Activated CD4-positive, alpha-beta memory T cell treated with anti-CD3 and anti-CD28 coated beads for 36 hours (primary cell): ENCODE measurements around the gene GTF3C5. TPM values are rescaled to one million over a fixed set of nuclear protein-coding genes. Genes with fewer than 3 reads are reported as not detected.
"Not testable (repeated sequence)": the region's sequence is repeated elsewhere in the genome, so short reads cannot be mapped to it uniquely, and the experiment has no call there.

Experiments
- CTCF ChIA-PET: fragments of 350-600 bp; sonication (Branson Sonifier 250); formaldehyde crosslinking; loops from one replicate; lab custom pipeline; 2021; ENCODE audit warnings: antibody characterized with exemption, inconsistent platforms; lab: Charles Lee
- POLR2A ChIA-PET: fragments of 350-600 bp; sonication (Branson Sonifier 250); formaldehyde crosslinking; loops from one replicate; lab custom pipeline; 2021; ENCODE audit warnings: antibody characterized with exemption; lab: Charles Lee
- DNase-seq: peaks from one replicate; pipeline ENCODE4 v3.0.0-alpha.2; 2020
- H3K27ac Mint-ChIP-seq: one replicate; pipeline ENCODE4 v1.8.0; 2021; ENCODE audit warnings: mixed read lengths
- H3K27me3 Mint-ChIP-seq: one replicate; pipeline ENCODE4 v1.8.0; 2021; ENCODE audit warnings: mixed read lengths
- H3K36me3 Mint-ChIP-seq: one replicate; pipeline ENCODE4 v1.8.0; 2021; ENCODE audit warnings: mixed read lengths
- H3K4me1 Mint-ChIP-seq: one replicate; pipeline ENCODE4 v1.8.0; 2021; ENCODE audit warnings: low read depth, mixed read lengths
- H3K4me3 Mint-ChIP-seq: one replicate; pipeline ENCODE4 v1.8.0; 2021; ENCODE audit warnings: mild to moderate bottlenecking, mixed read lengths
- H3K9me3 Mint-ChIP-seq: one replicate; pipeline ENCODE4 v1.8.0; 2021; ENCODE audit warnings: mixed read lengths
- intact Hi-C: fragments of 100-400 bp; cut with micrococcal nuclease; formaldehyde crosslinking; loops from one replicate; pipeline ENCODE4 v1.15.1; 2023
- total RNA-seq, 2 experiments: library from RNA; stranded (reverse); gene quantifications; one replicate each; pipeline ENCODE4 v1.2.3, GENCODE V29; 2021

GTF3C5 gene
- total RNA-seq, 2 experiments from 2014 or later, result 80.3 to 81.2 TPM

GRCh38 chr9:133076691-133077090 is 45.9 kb downstream of the GTF3C5 start:
- Mint-ChIP-seq H3K4me1 (no peaks in the 10 kb centered on the region), H3K9me3 (no peaks in the 10 kb centered on the region), H3K4me3 (no peak overlapping the region), H3K27ac (no peak overlapping the region), H3K36me3 (peaks cover 2% of the 10 kb centered on the region), H3K27me3 (no peaks in the 10 kb centered on the region)
- ChIA-PET POLR2A (no interaction called here), CTCF (interaction anchor here (0.5 to 1.9 kb wide), 2 partner anchors 68 to 136 kb away, joined by 4 to 8 read pairs; no protein-coding TSS in a partner anchor)
- intact Hi-C loops, result no loop called here
- DNase-seq, result no peak

DNA sequence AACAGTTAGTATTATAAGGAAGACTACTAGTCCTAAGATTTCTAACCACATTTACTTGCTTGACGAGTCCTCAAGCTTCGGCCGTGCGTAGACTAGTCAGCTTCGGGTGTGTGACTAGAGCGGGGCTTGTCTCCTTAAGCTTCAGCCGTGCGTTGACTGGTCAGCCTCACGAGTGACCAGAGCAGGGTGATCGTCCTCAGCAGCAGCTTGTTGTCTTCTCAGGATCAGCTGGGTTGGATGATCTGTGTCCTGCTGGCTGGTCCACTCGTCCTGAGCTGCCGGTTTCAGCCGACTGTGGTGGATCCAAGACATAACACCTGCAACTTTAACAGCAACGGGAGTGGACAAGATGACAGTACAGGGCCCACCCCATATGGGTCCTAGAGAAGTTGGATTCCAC is 47.7 kb downstream of the GTF3C5 start:
- no peak overlapping the region for H3K27ac Mint-ChIP-seq
- ChIA-PET CTCF (interaction anchor here (0.7 to 1.0 kb wide), 2 partner anchors 56 to 108 kb away, joined by 3 to 4 read pairs; no protein-coding TSS in a partner anchor), POLR2A (no interaction called here)
- no peak for DNase-seq
- H3K36me3 Mint-ChIP-seq, result no peaks in the 10 kb centered on the region
- H3K9me3 Mint-ChIP-seq, result no peaks in the 10 kb centered on the region
- no peak overlapping the region for H3K4me3 Mint-ChIP-seq
- intact Hi-C loops, result no loop called here
- no peaks in the 10 kb centered on the region for H3K4me1 Mint-ChIP-seq
- H3K27me3 Mint-ChIP-seq, result no peaks in the 10 kb centered on the region

- no peak for DNase-seq
- ChIA-PET POLR2A (no interaction called here), CTCF (interaction anchor here (1.1 kb wide), 1 partner anchor 38 kb away, joined by 3 read pairs; no protein-coding TSS in a partner anchor)
- no peaks in the 10 kb centered on the region for H3K4me1 Mint-ChIP-seq
- H3K36me3 Mint-ChIP-seq, result no peaks in the 10 kb centered on the region
- no peaks in the 10 kb centered on the region for H3K9me3 Mint-ChIP-seq
- intact Hi-C loops, result no loop called here
- no peaks in the 10 kb centered on the region for H3K27me3 Mint-ChIP-seq
- no peak overlapping the region for H3K27ac Mint-ChIP-seq
- H3K4me3 Mint-ChIP-seq, result no peak overlapping the region
Measured at GRCh38 chr9:133080161-133080560, 49.4 kb downstream of the GTF3C5 start.

- H3K4me1 Mint-ChIP-seq, H3K27me3 Mint-ChIP-seq, POLR2A ChIA-PET, H3K9me3 Mint-ChIP-seq, DNase-seq, H3K27ac Mint-ChIP-seq, H3K36me3 Mint-ChIP-seq, intact Hi-C loops, H3K4me3 Mint-ChIP-seq: not testable (repeated sequence)
- CTCF ChIA-PET, result interaction anchor here (1.1 kb wide), 1 partner anchor 39 kb away, joined by 3 read pairs; no protein-coding TSS in a partner anchor
Measured at GRCh38 chr9:133080786-133081779, 50.3 kb downstream of the GTF3C5 start.

- H3K4me3 Mint-ChIP-seq, H3K36me3 Mint-ChIP-seq, H3K9me3 Mint-ChIP-seq, POLR2A ChIA-PET, CTCF ChIA-PET, H3K27me3 Mint-ChIP-seq, H3K4me1 Mint-ChIP-seq, H3K27ac Mint-ChIP-seq, DNase-seq, intact Hi-C loops: not testable (repeated sequence)
Measured at GRCh38 chr9:133081957-133082644, 51.3 kb downstream of the GTF3C5 start.

GRCh38 chr9:133083688-133084087 is 52.9 kb downstream of the GTF3C5 start:
- H3K36me3 Mint-ChIP-seq, H3K4me3 Mint-ChIP-seq, H3K27ac Mint-ChIP-seq, intact Hi-C loops, POLR2A ChIA-PET, DNase-seq, H3K27me3 Mint-ChIP-seq, CTCF ChIA-PET, H3K4me1 Mint-ChIP-seq, H3K9me3 Mint-ChIP-seq: not testable (repeated sequence)

- H3K27ac Mint-ChIP-seq, H3K36me3 Mint-ChIP-seq, POLR2A ChIA-PET, H3K9me3 Mint-ChIP-seq, CTCF ChIA-PET, H3K4me3 Mint-ChIP-seq, DNase-seq, H3K27me3 Mint-ChIP-seq, intact Hi-C loops, H3K4me1 Mint-ChIP-seq: not testable (repeated sequence)
Measured at GRCh38 chr9:133086212-133086860, 55.5 kb downstream of the GTF3C5 start.

DNA sequence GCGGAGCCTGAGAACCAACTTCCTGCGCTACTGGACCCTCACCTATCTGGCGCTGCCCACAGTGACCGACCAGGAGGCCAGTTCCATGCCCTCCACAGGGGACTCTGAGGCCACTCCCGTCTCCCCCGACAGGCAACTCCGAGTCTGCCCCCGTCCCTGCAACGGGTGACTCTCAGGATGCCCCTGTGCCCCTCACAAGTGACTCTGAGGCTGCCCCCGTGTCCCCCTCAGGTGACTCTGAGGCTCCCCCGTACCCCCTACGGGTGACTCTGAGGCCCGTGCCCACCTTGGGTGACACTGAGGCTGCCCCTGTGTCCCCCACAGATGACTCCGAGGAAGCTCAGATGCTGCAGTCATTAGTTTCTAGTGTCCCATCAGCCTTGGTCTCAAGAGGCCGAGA is 56.1 kb downstream of the GTF3C5 start:
- Mint-ChIP-seq H3K27ac (no peak overlapping the region), H3K27me3 (no peaks in the 10 kb centered on the region), H3K4me1 (no peaks in the 10 kb centered on the region), H3K36me3 (no peaks in the 10 kb centered on the region), H3K4me3 (no peak overlapping the region), H3K9me3 (no peaks in the 10 kb centered on the region)
- ChIA-PET POLR2A (no interaction called here), CTCF (no interaction called here)
- intact Hi-C loops, result no loop called here
- DNase-seq, result no peak

- Mint-ChIP-seq H3K4me1 (no peaks in the 10 kb centered on the region), H3K27me3 (no peaks in the 10 kb centered on the region), H3K9me3 (no peaks in the 10 kb centered on the region), H3K27ac (no peak overlapping the region), H3K4me3 (no peak overlapping the region), H3K36me3 (no peaks in the 10 kb centered on the region)
- CTCF ChIA-PET, result no interaction called here
- intact Hi-C loops, result no loop called here
- DNase-seq, result no peak
- POLR2A ChIA-PET, result no interaction called here
Measured at GRCh38 chr9:133087429-133088145, 56.8 kb downstream of the GTF3C5 start.

DNA sequence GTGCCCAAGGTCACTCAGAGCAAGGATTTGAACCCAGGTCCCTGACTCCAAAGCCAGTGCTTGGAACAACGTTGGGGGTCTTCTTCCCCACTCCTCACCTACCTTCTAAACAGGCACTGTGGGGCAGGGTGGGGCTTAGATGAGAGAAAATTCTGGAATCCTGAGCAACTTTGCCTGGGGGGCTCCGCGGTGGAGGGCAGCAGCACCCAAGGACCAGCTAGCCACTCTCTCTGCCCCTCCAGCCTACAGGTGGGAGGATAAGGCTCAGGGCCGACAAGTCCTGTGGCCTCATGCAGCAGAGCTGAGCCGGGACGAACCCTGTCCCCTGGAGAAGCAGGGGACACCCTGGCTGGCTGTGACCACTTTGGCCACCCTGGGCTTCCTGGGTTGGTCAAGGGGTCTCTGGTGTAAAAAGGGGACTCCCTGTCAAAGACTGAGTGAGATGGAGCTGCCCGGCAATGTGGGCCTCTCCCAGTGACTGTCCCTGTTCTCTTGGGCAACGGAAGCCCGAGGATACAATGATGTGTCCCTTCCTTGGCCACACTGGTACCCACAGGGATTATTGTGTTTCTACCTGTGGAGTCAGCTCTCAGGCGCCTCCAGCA is 57.5 kb downstream of the GTF3C5 start:
- H3K4me1 Mint-ChIP-seq, result no peaks in the 10 kb centered on the region
- POLR2A ChIA-PET, result no interaction called here
- H3K27ac Mint-ChIP-seq, result no peak overlapping the region
- no peak for DNase-seq
- no peaks in the 10 kb centered on the region for H3K36me3 Mint-ChIP-seq
- H3K9me3 Mint-ChIP-seq, result no peaks in the 10 kb centered on the region
- CTCF ChIA-PET, result interaction anchor here (1.6 kb wide), 1 partner anchor 56 kb away, joined by 4 read pairs; no protein-coding TSS in a partner anchor
- no peaks in the 10 kb centered on the region for H3K27me3 Mint-ChIP-seq
- intact Hi-C loops, result no loop called here
- no peak overlapping the region for H3K4me3 Mint-ChIP-seq

- Mint-ChIP-seq H3K27ac (no peak overlapping the region), H3K27me3 (no peaks in the 10 kb centered on the region), H3K4me3 (no peak overlapping the region), H3K4me1 (no peaks in the 10 kb centered on the region), H3K36me3 (no peaks in the 10 kb centered on the region), H3K9me3 (no peaks in the 10 kb centered on the region)
- ChIA-PET POLR2A (no interaction called here), CTCF (interaction anchor here (1.6 kb wide), 1 partner anchor 56 kb away, joined by 4 read pairs; no protein-coding TSS in a partner anchor)
- no peak for DNase-seq
- intact Hi-C loops, result no loop called here
Measured at GRCh38 chr9:133088756-133089155, 58.0 kb downstream of the GTF3C5 start.
